ENCODE results near the gene MYH9.

The MYH9 gene

GRCh38 chr22:36233796-36234195 lies 154.0 kb downstream of the MYH9 start:
- no peak overlapping the region for H3K4me3 Mint-ChIP-seq
- TF ChIP-seq CTCF (IDR thresholded peaks at IDR 0.05; ENCODE audit: unreplicated experiment in 3 of 3): no peak
- no peaks in the 10 kb centered on the region for H3K27me3 Mint-ChIP-seq (ENCODE audit: low read depth)
- peaks cover 46% of the 10 kb centered on the region for H3K4me1 Mint-ChIP-seq
- H3K9me3 Mint-ChIP-seq: peaks cover 2% of the 10 kb centered on the region
- H3K27ac Mint-ChIP-seq: peak overlapping the region; percentile 23 to 49 (median 44)
- H3K36me3 Mint-ChIP-seq (ENCODE audit: low read depth): peaks cover 53% of the 10 kb centered on the region

- Mint-ChIP-seq H3K4me3 (no peak overlapping the region), H3K27me3 (ENCODE audit: low read depth) (no peaks in the 10 kb centered on the region), H3K9me3 (peaks cover 2% of the 10 kb centered on the region), H3K27ac (no peak overlapping the region), H3K36me3 (ENCODE audit: low read depth) (peaks cover 61% of the 10 kb centered on the region), H3K4me1 (peaks cover 37% of the 10 kb centered on the region)
- TF ChIP-seq CTCF (IDR thresholded peaks at IDR 0.05; ENCODE audit: unreplicated experiment in 3 of 3): no peak
These were observed 154.9 kb downstream of the MYH9 start for GRCh38 chr22:36232715-36233401.

Measured in nephron (organoid).